Stromal cell of bone marrow (primary cell): ENCODE measurements around the gene TNRC6C.
"Not testable (repeated sequence)": the region's sequence is repeated elsewhere in the genome, so short reads cannot be mapped to it uniquely, and the experiment has no call there.

ENCODE experiments used
- DNase-seq: peaks from one replicate; pipeline ENCODE4 v3.0.0-alpha.2; 2012; ENCODE audit warnings: low read depth

TNRC6C gene

DNA sequence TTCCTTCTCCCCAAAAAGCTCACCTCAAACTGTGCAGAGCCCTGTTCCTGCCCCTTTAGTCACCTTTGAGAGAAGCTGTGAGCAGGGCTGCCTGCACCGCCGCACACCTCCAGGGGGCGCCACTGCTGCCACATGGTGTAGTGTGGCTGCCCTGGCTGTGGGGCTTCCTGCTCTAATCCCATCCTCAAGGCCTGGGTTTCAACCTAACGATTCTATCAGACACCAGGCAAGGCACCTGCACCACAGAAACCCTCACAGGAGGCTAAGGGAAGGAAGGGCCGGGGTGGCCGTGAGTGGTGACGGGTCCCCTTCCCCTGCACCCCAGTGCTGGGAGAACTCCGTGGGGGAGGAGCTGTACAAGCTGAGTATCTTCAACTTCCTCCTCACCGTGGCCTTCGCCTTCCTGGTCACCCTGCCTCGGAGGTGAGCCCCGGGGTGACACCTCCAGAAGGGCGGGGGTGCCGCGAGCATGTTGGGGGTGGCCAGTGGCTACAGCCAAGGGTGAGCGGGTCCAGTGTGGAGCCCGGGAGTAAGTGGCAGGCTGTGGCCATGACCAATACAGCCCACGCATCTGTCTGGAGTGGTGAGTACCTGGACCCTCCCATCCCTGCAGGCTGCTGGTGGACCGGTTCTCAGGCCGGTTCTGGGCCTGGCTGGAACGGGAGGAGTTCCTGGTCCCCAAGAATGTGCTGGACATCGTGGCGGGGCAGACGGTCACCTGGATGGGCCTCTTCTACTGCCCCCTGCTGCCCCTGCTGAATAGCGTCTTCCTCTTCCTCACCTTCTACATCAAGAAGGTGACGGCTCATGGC is 179.1 kb downstream of the TNRC6C start:
- DNase-seq: no peak

DNA sequence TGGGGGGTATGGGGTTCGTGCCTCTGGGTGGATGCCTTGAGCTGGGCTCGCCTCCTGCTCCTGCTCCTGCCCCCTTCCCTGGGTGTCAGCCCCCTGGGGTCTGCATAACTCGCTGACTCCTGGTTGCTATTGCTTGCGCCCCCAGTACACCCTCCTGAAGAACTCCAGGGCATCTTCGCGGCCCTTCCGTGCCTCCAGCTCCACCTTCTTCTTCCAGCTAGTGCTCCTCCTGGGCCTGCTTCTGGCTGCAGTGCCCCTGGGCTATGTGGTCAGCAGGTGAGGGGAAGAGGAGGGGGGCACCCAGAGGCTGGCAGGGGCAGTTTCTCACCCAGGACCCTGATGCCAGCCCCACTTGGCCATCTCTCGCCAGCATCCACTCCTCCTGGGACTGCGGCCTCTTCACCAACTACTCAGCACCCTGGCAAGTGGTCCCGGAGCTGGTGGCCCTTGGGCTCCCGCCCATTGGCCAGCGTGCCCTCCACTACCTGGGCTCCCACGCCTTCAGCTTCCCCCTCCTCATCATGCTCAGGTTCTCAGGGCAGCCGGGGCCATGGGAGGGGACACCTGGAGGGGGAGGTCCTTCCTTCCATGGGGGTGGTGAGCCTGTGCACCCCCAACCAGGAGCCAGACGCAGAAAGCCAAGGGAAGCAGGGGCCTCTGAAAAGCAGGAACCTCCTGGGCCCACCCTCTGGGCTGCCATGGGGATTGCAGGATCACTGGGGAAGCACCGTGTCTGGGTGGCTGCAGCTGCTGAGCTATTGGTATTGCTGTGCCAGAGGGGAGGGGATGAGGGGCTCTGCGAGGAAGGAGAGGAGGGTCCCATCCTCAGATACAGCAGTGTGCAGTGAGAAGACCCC is 179.9 kb downstream of the TNRC6C start:
- DNase-seq: no peak

DNA sequence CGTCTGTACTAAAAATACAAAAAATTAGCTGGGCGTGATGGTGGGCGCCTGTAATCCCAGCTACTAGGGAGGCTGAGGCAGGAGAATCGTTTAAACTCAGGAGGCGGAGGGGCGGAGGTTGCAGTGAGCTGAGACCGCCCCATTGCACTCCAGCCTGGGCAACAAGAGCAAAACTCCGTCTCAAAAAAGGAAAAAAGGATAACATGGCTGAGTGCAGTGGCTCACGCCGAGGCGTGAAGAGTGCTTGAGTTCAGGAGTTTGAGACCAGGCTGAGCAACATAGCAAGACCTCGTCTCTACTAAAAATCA is 181.3 kb downstream of the TNRC6C start:
- DNase-seq: not testable (repeated sequence)

DNA sequence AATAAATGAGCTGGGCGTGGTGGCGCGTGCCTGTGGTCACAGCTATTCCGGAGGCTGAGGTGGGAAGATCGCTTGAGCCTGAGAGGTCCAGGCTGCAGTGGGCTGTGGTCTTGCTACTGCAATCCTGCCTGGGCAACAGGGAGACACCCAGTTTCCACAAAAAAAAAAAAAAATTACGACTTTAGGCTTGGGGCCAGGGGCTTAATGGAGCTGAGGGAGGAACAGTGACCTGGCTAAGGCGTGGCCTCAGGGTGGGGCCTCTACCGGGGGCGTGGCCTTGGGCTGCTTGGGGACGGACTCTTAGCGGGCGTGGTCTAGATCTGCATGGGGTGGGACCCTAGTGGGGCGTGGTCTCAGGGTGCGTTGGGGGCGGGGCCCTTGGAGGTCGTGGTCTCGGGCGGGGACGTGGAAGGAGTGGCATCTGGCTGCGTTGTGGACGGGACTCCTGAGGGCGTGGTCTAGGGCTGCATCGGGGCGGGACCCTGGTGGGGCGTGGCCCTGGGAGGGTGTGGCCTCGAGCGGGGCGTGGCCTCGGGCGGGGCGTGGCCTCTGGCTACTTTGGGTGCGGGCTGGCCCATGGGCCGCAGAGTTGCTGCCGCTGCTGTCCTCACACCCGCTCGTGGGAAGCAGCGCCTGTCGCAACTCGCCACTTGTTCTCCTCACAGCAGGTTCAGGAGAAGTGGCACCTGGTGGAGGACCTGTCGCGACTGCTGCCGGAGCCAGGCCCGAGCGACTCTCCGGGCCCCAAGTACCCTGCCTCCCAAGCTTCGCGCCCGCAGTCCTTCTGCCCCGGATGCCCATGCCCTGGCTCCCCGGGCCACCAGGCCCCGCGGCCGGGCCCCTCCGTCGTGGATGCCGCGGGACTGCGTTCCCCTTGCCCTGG is 181.9 kb downstream of the TNRC6C start:
- no peak for DNase-seq

DNA sequence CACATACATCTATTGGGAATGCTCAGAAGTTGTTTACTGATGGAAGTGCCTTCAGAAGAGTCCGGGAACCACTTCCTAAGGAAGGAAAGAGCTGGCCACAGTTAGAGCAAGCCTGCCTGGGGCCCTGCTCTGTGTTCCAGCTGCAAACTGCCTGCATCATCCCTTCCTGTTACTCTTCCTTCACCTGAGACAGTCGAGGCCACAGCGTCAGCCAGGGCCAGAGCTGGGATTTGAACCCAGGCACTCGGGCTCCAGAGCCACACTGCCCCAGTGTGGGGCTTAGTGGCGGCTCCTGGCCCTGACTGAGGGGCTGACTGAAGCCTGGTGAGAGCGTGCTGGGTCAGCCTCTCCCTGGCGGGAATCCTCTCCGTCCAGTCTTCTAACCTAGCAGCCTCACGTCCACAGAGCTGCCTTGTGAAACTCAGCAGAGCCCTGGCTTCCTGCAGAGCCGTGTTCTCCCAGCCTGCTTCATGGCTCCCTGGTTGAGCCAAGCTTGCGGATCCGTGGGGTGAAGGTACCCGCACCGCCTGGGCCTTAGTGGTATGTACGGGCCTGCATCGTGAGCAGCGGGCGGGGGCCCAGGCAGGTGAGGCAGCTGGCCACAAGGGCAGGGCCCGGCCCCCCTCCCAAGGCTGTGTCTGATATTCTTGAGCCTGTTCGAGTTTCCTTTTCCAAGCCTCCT is 183.1 kb downstream of the TNRC6C start:
- DNase-seq: no peak

GRCh38 chr17:78142119-78142861 is 183.8 kb downstream of the TNRC6C start:
- DNase-seq: no peak

DNA sequence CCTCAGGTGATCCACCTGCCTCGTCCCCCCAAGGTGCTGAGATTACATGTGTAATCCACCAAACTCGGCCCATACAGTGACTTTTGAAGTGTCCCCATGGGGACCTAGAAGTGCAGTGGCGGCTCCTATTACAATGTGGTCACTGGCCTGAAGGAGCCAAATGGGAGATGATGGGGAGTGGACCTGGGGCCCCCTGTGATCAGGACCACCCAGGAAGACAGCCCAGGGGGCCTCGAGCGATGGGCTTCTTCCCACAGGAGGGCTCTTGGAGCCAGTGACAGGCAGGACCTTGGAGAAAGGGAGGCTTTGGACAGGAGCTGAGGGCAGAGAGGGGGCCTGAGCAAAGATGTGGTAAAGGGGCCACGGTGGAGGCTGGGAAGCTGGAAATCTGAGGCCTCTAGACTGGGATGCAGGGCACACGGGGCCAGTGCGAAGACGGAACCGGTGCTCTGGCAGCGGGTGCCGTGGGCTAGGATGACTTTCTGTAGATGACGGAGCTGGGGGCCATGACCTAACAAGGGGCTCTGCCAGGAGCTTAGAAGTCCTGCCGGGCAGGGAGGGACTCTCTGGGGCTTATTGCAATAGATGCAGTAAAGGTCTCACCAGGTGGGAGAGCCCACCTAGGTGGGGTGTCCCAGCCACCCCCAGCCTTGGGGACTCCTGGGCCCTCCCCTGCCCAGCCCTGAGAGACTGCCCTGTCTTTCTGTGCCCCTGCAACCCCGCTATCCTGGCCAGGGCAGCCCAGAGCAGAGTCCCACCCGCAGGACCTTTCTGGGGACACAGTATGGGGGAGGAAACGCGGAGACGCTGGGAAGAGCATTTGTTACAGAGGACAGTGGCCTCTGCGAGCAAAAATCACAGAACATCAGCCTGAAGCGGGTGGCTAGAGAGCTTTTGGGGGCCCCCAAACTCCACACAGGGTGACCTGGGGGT is 185.0 kb downstream of the TNRC6C start:
- no peak for DNase-seq

GRCh38 chr17:78144147-78144719 is 185.7 kb downstream of the TNRC6C start:
- DNase-seq: peak; percentile 64

DNA sequence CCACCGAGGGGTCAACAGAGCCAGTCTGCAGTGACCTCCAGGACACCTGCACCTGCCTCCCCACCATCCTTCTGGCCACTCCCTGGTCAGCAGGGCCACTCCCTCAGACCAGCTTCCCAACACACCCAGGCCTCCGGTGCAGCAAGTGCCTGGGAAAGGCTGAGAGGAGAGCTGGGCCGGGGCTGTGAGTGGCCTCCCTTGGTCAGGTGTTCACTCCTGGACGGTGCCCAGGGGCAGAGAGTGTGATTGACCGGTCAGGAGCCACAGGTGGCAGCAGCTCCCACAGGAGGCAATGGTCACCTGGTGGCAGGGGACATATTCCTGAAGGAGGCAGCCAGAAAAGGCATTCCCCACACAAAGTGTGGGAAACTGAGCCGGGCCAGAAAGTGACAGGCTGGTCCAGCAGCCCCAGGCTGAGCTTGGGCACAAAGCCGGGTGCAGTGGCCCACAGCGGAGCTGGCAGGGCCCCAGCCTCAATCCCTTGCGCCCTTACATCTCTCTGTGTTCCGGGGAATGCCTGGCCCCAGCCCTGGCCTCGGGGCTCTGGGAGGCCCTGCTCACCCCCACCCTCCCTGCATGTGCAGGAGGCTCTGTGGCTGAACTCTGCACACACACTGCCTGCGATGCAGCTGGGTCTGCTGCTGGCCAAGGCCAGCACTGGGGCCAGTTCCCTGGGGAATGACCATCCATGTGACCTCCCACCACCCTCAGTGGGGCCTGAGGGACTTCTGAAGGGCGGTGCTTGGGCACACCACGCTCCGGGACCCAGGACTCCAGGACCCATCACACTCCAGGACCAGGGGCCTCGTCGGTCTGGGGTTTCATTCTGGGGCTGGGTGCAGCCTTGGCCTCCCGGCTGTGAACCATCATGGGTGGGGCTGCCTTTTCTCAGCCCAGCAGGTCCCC is 186.5 kb downstream of the TNRC6C start:
- no peak for DNase-seq

DNA sequence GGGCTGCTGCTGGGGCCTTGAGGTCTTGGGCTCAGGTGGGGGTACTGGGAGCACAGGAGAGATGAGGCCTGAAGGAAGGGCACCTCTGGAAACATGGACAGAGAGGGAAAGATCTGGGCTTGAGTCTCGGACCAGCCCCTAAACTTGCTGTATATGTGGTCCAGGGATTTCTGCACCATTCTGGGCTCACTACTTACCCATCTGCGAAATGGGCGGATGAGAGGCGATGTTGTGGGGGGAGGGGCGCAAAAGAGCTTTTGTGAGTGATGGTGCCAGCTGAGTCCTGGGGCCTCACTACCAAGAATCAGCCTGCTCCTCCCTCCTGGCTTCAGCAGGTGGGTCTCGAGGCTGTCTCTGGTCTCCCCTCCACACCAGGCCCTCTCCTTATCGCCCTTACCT is 188.0 kb downstream of the TNRC6C start:
- no peak for DNase-seq

- DNase-seq: no peak
Observed at GRCh38 chr17:78146881-78147280, 188.4 kb downstream of the TNRC6C start.

- no peak for DNase-seq
Observed at GRCh38 chr17:78147315-78147998, 189.0 kb downstream of the TNRC6C start.

DNA sequence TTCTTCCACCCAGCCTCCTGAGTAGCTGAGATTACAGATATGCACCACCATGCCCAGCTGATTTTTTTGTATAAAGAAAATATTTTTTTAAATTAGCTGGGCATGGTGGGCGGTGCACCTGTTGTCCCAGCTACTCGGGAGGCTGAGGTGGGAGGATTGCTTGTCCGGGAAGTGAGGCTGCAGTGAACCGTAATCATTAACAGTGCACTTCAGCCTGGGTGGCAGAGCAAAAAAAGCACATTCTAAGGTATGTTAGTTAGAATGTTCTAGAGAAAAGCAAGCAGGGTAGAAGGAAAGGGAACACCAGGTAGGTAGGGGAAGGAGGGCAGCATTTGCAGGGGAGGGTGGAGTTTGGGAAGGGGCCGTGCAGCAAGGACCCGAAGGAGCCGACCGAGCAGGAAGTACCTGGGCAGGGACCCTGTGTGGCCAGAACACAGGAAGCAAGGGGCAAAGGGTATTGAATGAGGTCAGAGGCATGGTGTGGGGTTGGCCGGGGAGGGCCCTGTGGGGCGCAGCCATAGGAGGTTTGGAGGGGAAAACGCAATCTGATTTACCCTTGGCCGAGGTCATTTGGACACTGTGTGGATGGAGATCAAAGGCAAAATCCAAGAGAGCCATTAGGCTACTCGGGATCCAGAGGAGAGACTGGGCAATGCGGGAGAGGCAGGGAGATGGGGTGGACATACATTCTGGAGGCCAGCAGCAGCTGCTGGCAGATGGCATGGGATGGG is 189.9 kb downstream of the TNRC6C start:
- DNase-seq: no peak

DNA sequence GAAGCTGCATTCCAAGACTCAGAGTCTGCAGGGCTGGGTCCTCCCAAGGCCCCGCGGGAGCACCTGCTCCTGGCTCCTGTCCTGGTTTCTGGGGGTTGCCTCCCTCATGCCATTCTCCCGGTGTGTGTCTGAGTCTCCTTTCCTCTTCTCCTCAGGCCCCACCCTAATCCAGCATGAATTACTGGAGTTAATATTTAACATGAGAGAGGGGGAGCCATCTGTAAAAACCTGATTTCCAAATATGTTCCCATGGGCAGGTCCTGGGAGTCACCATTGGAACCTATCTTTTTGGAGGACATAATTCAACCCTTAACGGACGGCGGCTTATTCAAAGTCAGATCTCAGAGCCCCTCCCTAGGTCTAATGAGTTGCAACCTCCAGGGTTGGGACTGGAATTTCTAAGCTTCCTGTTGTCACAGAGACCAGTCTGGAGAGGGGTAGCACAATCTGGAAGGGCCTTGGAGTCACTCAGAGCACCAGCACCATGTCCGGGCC is 193.1 kb downstream of the TNRC6C start:
- DNase-seq: no peak

DNA sequence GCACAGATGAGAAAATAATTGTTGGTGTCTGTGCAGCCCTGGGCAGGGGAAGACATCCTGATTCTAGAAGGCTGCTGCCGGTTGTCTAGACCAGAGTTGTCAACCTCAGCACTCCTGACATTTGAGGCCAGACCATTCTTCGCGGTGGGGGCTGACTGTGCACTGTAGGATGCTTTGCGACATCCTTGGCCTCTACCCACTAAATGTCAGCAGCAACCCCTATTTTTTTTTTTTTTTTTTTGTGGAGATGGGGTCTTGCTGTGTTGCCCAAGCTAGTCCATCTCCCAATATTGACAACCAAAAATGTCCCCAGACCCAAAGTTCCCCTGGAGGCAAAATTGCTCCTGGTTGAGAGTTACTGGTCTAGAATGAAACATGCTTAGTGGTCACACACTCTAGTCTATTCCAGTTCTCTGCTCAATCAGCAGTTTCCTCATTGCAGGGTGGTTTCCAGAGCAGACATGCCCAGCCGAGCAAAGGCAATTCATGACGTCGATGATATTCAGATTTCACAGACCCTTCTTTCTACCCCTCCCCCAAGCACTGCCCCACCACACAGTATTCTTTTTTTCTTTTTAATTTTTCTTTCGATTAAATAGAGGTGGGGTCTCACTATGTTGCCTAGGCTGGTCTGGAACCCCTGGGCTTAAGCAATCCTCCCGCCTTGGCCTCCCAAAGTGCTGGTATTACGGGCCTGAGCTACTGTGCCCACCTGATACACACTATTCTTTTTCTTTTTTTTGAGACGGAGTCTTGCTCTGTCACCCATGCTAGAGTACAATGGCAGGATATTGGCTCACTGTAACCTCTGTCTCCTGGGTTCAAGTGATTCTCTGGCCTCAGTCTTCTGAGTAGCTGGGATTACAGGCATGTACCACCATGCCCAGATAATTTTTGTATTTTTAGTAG is 196.7 kb downstream of the TNRC6C start:
- no peak for DNase-seq
